ENCODE data around the gene CASQ2.

Gene CASQ2

DNA sequence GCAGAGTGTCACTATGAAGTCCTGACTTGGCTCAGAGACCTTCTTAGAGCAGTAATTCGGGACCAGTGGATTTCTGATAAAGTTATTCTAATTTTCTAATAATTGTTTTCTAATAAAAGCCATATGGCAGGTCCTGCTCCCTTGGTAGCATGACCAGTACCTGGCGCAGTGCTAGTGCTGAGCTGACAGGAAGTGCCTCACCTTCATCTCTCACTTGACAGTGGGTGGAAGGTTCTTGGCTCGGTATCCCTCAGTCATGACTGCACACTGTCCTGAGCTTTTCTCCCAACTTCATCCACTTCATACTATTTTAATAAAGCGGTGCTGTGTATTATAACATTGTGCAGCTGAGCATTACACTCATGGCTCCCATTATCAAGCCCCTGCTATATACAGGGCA is 112.6 kb downstream of the CASQ2 start:
- DNase-seq: no peak

DNA sequence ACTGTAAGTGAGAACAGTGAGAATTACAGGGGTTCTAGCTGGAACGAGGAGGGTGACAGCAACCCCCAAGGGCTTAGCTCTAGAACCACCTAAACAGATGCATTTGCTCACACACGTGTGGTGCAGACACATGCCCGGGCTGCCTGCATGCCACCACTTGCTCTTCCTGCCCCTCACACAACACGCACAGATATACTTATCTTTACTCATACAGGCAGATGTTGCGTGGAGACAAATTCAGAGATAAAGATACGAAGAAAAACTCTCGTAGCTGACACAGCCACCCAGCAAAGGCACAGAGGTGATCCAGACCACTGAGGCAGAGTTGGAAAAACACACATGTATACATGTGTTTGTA is 113.2 kb downstream of the CASQ2 start:
- no peak for DNase-seq

DNA sequence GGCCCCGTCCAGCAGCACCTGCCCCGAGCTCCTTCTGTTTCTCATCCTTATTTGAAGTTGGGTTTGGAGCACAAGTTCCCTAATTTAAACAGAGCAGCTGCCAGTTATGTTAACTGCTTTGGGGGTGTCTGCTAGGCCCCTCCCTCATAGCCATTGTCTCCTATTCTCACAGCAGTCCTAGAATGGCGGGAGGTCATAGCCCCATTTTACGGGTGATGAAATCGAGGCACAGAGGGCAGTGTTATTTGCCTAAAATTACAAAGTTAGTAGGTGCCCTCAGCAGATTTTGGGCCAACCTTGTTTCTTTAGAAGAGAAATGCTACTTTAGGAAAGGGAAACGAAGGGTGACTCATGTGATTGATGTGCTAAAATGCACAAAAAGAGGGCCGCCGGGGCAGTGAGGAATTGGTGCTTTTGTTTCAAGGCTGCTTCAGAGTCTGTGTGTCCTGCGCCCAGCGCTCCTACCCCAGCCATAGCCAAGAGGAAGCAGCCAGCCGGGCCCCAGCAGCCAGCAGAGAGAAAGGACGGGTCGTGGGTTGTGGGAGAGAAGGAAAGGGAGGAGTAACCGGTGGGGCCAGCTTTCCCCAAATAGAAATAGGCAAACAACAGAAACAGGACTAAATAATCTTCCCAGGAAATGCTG is 113.7 kb downstream of the CASQ2 start:
- DNase-seq: no peak

DNA sequence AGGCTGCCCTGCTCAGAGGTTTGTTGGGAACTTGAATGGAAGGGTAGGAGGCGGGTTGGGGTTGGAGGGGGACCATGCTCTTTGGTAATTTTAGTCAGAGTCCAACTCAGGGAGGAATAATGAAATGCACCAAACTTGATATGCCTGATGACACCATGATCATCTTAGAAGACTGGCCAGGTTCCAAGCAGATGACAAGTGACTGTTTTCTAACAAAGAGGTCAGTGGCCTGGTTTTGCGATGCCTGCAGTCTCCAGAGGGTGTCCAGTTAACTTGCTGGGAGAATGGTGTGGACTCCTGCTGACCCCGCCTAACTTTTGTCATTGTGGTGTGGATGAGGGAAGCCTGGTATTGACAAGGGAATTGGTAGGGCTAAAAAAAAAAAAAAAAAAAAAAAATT is 114.4 kb downstream of the CASQ2 start:
- DNase-seq: no peak

DNA sequence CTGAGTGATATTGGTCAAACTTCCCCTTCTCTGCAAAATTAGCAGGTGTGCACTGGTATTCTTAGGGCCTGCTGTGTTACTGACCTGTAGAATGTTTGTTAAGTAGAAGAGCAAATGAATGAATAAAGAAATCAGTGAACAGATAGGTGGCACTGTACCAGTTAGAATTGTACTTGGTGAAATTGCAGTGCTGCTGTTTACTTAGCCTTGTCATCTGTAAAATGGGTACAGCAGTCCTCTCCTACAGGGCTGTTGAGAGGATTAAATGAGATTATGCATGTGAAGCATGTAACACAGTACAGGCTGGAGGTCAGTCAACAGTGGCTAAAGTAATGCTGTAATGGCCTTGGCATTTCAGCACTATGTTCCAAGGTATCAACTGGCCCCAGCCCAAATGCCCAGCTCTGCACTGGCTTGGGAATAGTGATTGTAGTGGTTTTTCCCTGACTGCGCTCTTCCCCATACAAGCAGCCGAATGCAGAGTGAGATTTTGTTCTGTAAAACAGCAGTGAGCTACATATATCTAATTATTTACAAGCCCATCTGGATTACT is 116.2 kb downstream of the CASQ2 start:
- DNase-seq: no peak

DNA sequence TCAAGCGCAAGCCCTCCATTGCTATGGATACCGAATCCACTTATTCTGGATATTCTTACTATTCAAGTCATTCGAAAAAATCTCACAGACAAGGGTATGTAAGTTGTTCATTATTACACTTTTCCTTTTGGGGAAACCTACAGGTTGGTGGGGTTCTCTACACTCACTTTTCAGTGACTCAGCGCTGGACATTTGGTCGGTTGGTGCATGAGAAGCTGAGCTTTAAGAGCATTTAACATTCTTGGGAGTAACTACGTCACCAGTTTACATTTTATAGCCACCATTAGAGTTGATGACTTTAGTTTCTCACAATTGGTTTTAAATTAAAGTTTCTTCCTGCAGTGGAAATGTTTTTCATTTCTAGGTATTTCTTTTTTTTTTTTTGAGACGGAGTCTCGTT is 117.1 kb downstream of the CASQ2 start:
- DNase-seq: no peak

DNA sequence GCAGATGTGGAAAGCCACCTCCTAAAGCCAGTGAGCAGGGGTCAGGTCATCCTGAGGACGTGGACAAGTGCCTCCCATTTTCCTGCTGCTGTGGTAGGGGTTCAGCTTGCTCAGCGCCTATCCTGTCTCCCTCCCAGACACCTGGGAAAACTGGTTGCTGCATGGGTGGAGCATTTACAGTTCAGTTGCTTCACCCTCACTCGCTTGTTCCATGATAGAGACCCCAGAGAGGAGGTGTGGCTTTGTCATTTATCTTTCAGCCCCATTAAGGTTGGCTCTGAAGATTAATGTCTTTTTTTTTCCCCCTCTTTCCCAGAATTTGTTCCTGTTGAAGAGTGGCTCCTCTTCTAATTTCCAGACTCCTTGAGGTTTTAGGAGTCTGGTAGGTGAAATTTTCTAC is 117.6 kb downstream of the CASQ2 start:
- DNase-seq: no peak
